ENCODE results near the gene SKI.

DNA sequence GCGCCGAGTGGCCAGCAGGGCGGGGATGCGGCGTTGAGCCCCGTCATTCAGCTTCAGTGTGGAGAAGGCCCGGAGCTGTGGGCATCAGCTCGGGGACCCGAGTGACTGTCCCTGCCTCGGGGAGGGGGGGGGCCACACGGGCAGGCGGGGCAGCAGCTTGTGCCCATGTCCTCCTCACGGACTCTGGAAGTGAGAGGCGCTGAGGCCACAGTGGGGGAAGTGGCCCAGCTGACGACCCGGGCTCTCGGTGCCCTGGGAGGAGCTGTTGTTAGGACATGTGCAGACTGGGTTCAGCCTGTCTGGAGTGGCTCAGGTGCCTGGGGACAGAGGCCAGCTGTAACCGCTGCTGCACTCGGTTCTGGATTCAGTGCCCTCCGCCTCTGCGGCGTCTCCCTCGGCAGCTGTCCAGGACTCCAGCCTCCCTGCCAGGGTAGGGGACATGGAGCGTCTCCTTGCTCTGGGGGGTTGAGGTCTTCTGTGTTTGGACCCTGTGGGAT, 71.1 kb downstream of the SKI start:
- TF ChIP-seq, protein P1, sequence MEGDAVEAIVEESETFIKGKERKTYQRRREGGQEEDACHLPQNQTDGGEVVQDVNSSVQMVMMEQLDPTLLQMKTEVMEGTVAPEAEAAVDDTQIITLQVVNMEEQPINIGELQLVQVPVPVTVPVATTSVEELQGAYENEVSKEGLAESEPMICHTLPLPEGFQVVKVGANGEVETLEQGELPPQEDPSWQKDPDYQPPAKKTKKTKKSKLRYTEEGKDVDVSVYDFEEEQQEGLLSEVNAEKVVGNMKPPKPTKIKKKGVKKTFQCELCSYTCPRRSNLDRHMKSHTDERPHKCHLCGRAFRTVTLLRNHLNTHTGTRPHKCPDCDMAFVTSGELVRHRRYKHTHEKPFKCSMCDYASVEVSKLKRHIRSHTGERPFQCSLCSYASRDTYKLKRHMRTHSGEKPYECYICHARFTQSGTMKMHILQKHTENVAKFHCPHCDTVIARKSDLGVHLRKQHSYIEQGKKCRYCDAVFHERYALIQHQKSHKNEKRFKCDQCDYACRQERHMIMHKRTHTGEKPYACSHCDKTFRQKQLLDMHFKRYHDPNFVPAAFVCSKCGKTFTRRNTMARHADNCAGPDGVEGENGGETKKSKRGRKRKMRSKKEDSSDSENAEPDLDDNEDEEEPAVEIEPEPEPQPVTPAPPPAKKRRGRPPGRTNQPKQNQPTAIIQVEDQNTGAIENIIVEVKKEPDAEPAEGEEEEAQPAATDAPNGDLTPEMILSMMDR (IDR thresholded peaks at IDR 0.05; ENCODE audit: low read length) = no peak
- TF ChIP-seq EZH2 (optimal IDR thresholded peaks at IDR 0.05; ENCODE audit: low read depth, low read length) = no peak

All from MM.1S (cell line).